22Rv1 (cell line): ENCODE data around the gene EVC.

Source experiments
- H3K27ac ChIP-seq: fragments of 450-650 bp; 2 replicates; pipeline ENCODE4 v1.5.1; 2017
- CTCF ChIP-seq: fragments of 450-650 bp; IDR thresholded peaks from 2 replicates; pipeline ENCODE4 v1.5.1; 2017; ENCODE audit warnings: mild to moderate bottlenecking
- ZFX ChIP-seq: fragments of 450-650 bp; IDR thresholded peaks from 2 replicates; pipeline ENCODE4 v1.6.1; 2017; ENCODE audit warnings: antibody characterized with exemption, borderline replicate concordance

Gene EVC

GRCh38 chr4:5710961-5711478 lies at the start of gene EVC:
EVC (plus strand) TSS chr4:5711201; CDS start chr4:5711381, 180 bp downstream.
- no peak for TF ChIP-seq ZFX
- peak within 1 kb of the TSS; percentile 74 for H3K27ac ChIP-seq

GRCh38 chr4:5661237-5661636 lies 49.8 kb upstream of the EVC start:
- H3K27ac ChIP-seq = no peak overlapping the region
- TF ChIP-seq CTCF (no peak), ZFX (no peak)

GRCh38 chr4:5662555-5662954 lies 48.4 kb upstream of the EVC start:
- TF ChIP-seq CTCF = no peak
- no peak for TF ChIP-seq ZFX
- H3K27ac ChIP-seq = no peak overlapping the region

- no peak for TF ChIP-seq CTCF
- no peak for TF ChIP-seq ZFX
- H3K27ac ChIP-seq = no peak overlapping the region
Observed at GRCh38 chr4:5664778-5665177, 46.2 kb upstream of the EVC start.

- TF ChIP-seq ZFX (no peak), CTCF (no peak)
- no peak overlapping the region for H3K27ac ChIP-seq
Observed at GRCh38 chr4:5666741-5667140, 44.3 kb upstream of the EVC start.

GRCh38 chr4:5676763-5677162 lies 34.2 kb upstream of the EVC start:
- H3K27ac ChIP-seq = no peak overlapping the region
- TF ChIP-seq CTCF (no peak), ZFX (no peak)

- TF ChIP-seq ZFX (no peak), CTCF (no peak)
Observed at GRCh38 chr4:5678977-5679376, 32.0 kb upstream of the EVC start.

GRCh38 chr4:5683566-5683965 lies 27.4 kb upstream of the EVC start:
- no peak overlapping the region for H3K27ac ChIP-seq
- TF ChIP-seq CTCF (no peak), ZFX (no peak)

More at GRCh38 chr4:5678977-5679376, 32.0 kb upstream of the EVC start:
- no peak overlapping the region for H3K27ac ChIP-seq
